ENCODE results near the gene INTS15.

The INTS15 gene

DNA sequence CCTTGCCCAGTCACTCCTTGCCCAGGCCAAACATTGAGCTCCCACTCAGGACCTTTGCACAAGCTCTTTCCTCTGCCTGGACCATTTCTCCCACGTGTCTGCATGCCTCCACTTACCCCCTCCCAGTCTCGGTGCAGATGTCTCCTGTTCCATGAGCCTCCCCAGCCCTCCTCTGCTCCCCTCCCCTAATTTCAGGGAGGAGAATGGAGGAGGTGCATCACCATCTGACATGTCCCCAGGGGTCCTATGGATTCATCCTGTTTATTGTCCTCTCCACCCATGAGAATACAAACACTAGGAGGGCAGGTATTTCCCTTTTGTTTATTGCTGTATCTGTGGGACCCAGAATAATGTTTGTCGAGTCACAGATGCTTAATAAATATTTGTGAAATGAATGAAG is 29.9 kb upstream of the INTS15 start:
- no peak for DNase-seq (ENCODE audit: extremely low read depth, insufficient read length)
- TF ChIP-seq, protein P1, sequence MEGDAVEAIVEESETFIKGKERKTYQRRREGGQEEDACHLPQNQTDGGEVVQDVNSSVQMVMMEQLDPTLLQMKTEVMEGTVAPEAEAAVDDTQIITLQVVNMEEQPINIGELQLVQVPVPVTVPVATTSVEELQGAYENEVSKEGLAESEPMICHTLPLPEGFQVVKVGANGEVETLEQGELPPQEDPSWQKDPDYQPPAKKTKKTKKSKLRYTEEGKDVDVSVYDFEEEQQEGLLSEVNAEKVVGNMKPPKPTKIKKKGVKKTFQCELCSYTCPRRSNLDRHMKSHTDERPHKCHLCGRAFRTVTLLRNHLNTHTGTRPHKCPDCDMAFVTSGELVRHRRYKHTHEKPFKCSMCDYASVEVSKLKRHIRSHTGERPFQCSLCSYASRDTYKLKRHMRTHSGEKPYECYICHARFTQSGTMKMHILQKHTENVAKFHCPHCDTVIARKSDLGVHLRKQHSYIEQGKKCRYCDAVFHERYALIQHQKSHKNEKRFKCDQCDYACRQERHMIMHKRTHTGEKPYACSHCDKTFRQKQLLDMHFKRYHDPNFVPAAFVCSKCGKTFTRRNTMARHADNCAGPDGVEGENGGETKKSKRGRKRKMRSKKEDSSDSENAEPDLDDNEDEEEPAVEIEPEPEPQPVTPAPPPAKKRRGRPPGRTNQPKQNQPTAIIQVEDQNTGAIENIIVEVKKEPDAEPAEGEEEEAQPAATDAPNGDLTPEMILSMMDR (IDR thresholded peaks at IDR 0.05; ENCODE audit: insufficient read depth, low read length, poor library complexity, severe bottlenecking): no peak
- Histone ChIP-seq H3K4me3 (replicated peaks; ENCODE audit: low read depth, low read length) (no peak overlapping the region), H3K36me3 (ENCODE audit: control insufficient read depth, insufficient read depth, low read length) (no peaks in the 10 kb centered on the region), H3K27me3 (replicated peaks; ENCODE audit: control insufficient read depth, insufficient read depth, low read length) (no peaks in the 10 kb centered on the region; the same call in 1 of the 2 replicates)

- H3K36me3 ChIP-seq (ENCODE audit: control insufficient read depth, insufficient read depth, low read length): no peaks in the 10 kb centered on the region
- H3K4me3 ChIP-seq (replicated peaks; ENCODE audit: low read depth, low read length): no peak overlapping the region
- TF ChIP-seq, protein P1 (IDR thresholded peaks at IDR 0.05; ENCODE audit: insufficient read depth, low read length, poor library complexity, severe bottlenecking): no peak
- no peaks in the 10 kb centered on the region; the same call in 1 of the 2 replicates for H3K27me3 ChIP-seq (replicated peaks; ENCODE audit: control insufficient read depth, insufficient read depth, low read length)
- DNase-seq (ENCODE audit: extremely low read depth, insufficient read length): no peak
Observed at GRCh38 chr7:6562106-6562505, 27.7 kb upstream of the INTS15 start.

- no peak overlapping the region for H3K4me3 ChIP-seq (replicated peaks; ENCODE audit: low read depth, low read length)
- H3K36me3 ChIP-seq (ENCODE audit: control insufficient read depth, insufficient read depth, low read length): no peaks in the 10 kb centered on the region
- no peaks in the 10 kb centered on the region; the same call in 1 of the 2 replicates for H3K27me3 ChIP-seq (replicated peaks; ENCODE audit: control insufficient read depth, insufficient read depth, low read length)
- TF ChIP-seq, protein P1 (IDR thresholded peaks at IDR 0.05; ENCODE audit: insufficient read depth, low read length, poor library complexity, severe bottlenecking): no peak
- no peak for DNase-seq (ENCODE audit: extremely low read depth, insufficient read length)
Observed at GRCh38 chr7:6563936-6564770, 25.7 kb upstream of the INTS15 start.

DNA sequence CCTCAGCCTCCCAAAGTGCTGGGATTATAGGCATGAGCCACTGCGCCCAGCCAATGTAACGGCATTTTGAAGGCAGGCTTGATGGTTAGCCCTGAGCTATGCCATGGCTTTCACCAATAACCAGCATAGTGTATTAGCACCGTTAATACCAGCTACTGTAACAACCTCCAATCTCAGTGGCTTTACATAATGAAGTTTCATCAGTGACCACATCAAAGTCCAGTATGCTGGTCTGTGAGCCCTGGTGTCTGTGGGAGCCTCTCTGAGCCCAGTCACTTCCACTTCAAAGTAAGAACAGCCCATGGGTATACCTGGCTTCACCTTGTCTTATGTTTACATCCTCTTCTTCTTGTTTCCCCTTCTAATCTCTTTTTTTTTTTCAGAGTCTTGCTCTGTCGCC is 24.2 kb upstream of the INTS15 start:
- DNase-seq (ENCODE audit: extremely low read depth, insufficient read length): no peak
- TF ChIP-seq, protein P1 (IDR thresholded peaks at IDR 0.05; ENCODE audit: insufficient read depth, low read length, poor library complexity, severe bottlenecking): no peak
- no peaks in the 10 kb centered on the region for H3K36me3 ChIP-seq (ENCODE audit: control insufficient read depth, insufficient read depth, low read length)

DNA sequence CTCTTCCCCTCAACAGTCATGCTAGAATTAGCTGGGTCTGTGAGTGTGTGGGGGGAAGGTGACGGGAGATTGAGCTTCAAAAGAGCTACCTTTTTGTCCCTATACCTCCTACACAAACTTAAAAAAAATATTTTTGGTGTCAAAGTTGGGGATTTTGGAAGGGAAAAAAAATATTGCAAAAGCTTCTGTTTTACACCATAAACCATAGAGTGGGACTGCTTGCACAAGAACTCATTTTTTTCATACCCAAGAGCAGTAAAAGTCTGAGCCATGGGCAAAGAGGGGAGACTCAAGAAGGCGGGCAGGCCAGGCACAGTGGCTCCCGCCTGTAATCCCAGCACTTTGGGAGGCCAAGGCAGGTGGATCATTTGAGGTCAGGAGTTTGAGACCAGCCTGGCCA is 21.9 kb upstream of the INTS15 start:
- H3K27me3 ChIP-seq (replicated peaks; ENCODE audit: control insufficient read depth, insufficient read depth, low read length): no peaks in the 10 kb centered on the region
- no peak overlapping the region for H3K4me3 ChIP-seq (replicated peaks; ENCODE audit: low read depth, low read length)
- H3K36me3 ChIP-seq (ENCODE audit: control insufficient read depth, insufficient read depth, low read length): no peaks in the 10 kb centered on the region
- TF ChIP-seq, protein P1 (IDR thresholded peaks at IDR 0.05; ENCODE audit: insufficient read depth, low read length, poor library complexity, severe bottlenecking): no peak
- DNase-seq (ENCODE audit: extremely low read depth, insufficient read length): no peak

More for the DNA sequence above, 24.2 kb upstream of the INTS15 start:
- Histone ChIP-seq H3K4me3 (replicated peaks; ENCODE audit: low read depth, low read length) (no peak overlapping the region), H3K27me3 (replicated peaks; ENCODE audit: control insufficient read depth, insufficient read depth, low read length) (no peaks in the 10 kb centered on the region)
